Measurements from ENCODE around the gene MMP2.
A peak's percentile ranks its signal among the peaks of the same experiment; 100 is the strongest.

The MMP2 gene

GRCh38 chr16:55494994-55495421, 16.0 kb downstream of the MMP2 start:
- peak; percentile 87 for DNase-seq (ENCODE audit: low read depth)

DNA sequence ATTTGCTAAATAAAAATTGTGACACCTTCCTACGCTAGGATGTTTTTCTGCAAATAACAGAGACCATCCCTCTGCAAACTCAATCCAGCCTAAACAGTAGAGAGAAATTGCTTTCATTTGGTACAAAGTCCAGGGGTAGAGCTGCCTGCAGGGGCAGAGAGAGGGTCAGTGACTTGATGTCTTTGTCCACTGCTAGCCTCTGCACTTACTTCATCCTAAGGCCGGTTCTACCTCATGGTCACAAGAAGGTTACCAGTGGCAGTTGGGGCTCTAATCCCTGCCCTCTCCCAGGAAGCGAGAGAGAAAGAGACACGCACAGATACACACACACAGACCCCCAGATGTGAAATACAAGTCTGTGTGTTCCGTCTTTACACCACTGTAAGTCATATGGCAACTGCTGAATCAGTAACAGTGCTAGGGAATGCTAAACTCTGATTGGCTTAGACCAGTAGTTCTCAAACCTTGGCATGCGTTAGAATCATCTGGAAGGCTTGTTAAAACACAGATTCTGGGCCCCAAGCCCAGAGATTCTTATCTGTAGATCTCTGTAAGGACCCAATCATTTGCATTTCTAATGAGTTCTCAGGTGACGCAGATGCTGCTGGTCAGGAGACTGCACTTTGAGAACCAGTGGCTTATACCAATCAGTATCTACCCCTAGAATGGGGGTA, 16.8 kb downstream of the MMP2 start:
- DNase-seq (ENCODE audit: low read depth) = peak; percentile 90

DNA sequence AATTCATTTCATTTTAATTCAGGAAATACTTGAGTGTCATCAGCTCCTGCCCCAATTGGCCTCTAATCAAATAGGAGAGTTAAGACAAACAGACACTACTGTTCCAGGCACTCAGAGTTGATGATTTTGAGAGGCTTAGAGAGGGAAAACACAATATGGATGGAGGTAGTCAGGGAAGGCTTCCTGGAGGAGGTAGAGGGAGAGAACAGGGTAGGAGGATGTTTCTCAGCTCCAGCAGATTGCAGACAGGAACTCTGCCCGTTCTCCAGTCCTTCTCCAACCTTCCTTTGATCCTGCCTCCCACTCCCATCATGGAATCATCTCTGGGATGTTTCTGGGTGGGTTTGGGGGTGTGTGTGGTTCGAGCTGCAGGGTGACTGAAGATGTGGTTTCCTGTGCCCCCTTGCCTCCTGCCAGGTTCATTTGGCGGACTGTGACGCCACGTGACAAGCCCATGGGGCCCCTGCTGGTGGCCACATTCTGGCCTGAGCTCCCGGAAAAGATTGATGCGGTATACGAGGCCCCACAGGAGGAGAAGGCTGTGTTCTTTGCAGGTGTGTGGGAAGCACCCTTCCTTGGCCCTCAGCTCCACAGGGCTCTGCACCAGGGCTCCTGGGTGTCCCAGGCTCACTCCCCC, 17.6 kb downstream of the MMP2 start:
- DNase-seq (ENCODE audit: low read depth) = no peak

DNA sequence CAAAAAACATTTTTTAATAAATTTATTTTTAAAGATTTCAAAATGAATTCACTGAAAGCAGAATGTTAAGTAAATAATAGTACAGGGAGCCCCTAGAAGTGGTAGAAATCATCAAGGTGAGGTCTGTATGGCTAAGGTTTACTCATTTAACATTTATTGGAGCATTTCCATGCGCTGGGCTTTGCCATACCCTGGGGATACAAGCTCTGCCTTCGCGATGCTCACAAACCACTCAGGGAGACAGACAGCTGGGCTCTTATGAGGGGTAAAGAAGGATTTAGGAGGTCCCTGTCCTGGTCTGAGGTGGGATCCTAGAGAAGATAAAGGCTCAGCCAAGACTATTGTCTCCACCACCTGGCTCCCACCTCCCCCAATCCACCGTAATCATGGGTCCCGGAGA, 18.6 kb downstream of the MMP2 start:
- DNase-seq (ENCODE audit: low read depth) = no peak

DNA sequence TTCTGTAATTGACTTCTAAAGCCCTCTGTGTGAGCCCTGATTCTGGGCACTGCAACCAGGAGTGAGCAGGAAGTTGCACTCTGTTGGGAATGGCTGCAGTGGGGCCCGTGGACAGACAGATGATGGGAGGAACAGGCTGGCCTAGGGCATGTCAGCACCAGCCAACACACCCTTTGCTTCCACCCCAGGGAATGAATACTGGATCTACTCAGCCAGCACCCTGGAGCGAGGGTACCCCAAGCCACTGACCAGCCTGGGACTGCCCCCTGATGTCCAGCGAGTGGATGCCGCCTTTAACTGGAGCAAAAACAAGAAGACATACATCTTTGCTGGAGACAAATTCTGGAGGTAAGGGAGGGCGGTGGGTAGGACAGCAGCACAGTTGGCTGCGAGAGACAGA, 19.1 kb downstream of the MMP2 start:
- no peak for DNase-seq (ENCODE audit: low read depth)

DNA sequence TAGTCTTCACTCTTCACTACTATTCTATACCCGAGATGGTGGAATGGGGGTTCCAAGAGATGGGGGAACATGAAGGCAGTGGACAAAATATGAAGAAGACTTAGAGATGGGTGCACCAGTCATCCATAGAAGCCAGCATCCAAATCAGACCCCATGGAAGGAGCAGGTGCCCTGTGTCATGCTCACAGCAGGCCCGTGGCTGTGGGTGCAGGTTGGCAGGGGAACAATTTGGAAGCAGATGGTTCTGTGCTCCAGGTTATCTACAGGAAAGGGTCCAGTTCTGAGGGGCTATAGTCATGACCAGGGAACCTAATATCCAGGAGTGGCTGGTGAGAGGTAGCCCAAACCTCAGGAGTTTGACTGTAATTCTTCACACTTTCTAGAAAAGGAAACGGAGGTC, 20.3 kb downstream of the MMP2 start:
- DNase-seq (ENCODE audit: low read depth) = no peak

- DNase-seq (ENCODE audit: low read depth) = peak; percentile 62
Measured at GRCh38 chr16:55499951-55500529, 21.0 kb downstream of the MMP2 start.

- no peak for DNase-seq (ENCODE audit: low read depth)
Measured at GRCh38 chr16:55500530-55501011, 21.6 kb downstream of the MMP2 start.

- no peak for DNase-seq (ENCODE audit: low read depth)
Measured at GRCh38 chr16:55501549-55502322, 22.7 kb downstream of the MMP2 start.

DNA sequence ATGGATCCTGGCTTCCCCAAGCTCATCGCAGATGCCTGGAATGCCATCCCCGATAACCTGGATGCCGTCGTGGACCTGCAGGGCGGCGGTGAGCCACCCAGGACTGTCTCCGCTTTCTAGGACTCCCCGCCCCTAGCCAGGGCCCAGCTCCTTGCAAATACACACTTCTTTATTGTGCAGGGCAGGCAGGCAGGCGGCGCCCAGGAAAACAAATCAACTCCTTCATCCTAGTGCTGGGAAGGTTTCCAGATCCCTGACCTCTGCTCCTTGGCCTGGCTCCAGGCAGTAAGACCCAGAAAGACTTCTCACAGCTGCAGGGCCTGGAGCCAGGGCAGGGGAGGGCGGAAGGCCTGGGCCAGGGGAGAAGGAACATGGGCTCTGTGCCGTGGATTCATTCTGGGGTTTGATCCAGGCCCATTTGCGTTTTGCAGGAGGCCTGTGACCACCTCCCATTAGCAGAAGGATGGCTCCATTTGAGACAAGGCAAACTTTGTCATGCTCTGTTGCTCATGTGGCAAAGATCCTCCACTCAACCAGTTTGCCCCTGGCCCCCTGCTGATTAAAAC, 23.9 kb downstream of the MMP2 start:
- peak; percentile 97 for DNase-seq (ENCODE audit: low read depth)

- DNase-seq (ENCODE audit: low read depth) = no peak
Measured at GRCh38 chr16:55503726-55504550, 24.9 kb downstream of the MMP2 start.

GRCh38 chr16:55505333-55506015, 26.5 kb downstream of the MMP2 start:
- no peak for DNase-seq (ENCODE audit: low read depth)

DNA sequence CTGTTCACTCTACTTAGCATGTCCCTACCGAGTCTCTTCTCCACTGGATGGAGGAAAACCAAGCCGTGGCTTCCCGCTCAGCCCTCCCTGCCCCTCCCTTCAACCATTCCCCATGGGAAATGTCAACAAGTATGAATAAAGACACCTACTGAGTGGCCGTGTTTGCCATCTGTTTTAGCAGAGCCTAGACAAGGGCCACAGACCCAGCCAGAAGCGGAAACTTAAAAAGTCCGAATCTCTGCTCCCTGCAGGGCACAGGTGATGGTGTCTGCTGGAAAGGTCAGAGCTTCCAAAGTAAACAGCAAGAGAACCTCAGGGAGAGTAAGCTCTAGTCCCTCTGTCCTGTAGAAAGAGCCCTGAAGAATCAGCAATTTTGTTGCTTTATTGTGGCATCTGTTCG, 27.1 kb downstream of the MMP2 start:
- no peak for DNase-seq (ENCODE audit: low read depth)

DNA sequence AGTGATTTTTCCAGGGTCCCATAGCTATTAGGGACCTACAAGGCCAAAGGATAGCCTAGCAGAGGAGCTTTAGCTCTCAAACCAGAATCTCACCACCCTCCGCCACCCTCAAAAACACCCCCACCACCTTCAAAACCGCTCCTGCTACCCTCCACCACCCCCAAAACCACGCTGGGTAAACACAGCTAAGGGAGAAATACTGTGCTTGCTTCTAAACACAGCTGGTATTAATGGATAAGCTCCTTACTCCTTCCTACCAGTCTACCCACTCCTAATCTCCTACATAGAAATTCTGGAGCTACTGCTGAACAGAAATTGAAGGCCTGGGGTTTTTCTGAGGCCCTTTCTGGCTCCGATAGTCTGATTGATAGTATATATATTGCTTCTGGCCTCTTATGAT, 27.7 kb downstream of the MMP2 start:
- no peak for DNase-seq (ENCODE audit: low read depth)

DNA sequence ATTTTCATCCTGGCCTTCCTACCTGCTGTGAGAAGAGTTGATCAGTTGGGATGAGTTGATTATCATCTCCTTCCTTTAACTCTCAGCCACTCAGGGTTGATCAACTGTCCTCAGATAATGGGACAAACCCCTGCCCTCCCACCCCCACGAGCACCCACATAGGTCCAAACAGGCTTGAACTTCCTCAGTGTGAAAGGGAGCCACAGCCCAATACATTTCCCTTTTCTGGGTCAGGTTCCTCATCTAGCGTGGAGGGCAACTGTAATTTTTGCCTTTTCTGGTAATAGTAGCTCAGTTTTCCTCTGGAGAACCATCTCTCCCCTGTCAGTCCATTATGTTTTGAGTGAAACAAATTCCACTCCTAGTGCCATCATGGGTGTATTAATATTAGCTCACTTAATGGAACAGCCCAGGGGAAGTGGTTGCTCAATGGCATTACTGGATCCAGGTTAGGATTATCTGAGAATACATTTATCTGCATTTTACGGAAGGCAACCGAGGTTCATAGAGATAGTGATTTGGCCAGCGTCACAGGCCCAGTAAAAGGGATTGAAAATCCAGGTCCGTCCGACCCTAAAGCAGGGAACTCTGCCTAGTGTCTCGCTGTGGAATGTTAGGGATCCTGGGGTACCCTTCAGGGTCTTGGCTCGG, 29.4 kb downstream of the MMP2 start:
- no peak for DNase-seq (ENCODE audit: low read depth)

DNA sequence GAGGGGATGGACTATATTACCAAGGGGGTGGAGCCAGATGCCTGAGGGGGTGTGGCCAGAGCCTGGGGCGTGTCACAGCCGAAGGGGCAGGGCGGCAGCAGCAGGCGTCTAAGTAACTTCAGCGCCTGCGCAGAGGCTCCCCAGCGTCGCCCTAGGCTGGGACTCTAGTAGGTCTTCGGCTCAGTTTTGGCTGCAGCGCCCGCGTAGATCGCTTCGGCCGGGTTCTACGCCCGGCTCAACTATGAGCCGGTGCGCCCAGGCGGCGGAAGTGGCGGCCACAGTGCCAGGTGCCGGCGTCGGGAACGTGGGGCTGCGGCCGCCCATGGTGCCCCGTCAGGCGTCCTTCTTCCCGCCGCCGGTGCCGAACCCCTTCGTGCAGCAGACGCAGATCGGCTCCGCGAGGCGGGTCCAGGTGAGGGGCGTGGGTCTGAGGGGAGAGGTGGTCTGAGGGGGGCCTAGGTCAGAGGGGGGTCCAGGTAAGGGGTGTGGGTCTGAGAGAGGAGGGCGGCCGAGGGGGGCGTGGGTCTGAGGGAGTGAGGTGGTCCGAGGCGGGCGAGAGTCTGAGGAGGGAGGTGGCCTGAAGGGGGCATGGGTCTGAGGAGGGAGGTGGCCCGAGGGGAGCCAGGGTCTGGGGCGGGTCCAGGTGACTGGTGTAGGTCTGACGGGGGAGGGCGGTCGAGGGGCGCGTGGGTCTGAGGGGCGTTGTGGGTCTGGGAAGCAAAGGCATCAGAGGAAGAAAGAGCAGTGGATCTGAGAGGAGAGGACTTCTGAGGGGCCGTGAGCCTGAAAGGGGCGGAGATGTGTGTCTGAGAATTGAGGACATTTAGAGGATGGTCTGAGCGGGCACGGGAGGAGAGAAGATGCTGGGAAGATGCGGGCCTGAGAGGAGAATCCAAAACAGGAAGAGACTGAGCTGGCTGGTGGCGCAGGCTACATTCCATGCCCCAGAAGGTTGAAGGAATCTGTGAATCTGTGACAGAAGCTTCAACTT, 30.2 kb downstream of the MMP2 start, which contains the start of gene LPCAT2:
LPCAT2 (plus strand) TSS at position 132 of the 991 bp plus-strand sequence; CDS start at position 242, 110 bp downstream.
- peak; percentile 83 for DNase-seq (ENCODE audit: low read depth)

DNA sequence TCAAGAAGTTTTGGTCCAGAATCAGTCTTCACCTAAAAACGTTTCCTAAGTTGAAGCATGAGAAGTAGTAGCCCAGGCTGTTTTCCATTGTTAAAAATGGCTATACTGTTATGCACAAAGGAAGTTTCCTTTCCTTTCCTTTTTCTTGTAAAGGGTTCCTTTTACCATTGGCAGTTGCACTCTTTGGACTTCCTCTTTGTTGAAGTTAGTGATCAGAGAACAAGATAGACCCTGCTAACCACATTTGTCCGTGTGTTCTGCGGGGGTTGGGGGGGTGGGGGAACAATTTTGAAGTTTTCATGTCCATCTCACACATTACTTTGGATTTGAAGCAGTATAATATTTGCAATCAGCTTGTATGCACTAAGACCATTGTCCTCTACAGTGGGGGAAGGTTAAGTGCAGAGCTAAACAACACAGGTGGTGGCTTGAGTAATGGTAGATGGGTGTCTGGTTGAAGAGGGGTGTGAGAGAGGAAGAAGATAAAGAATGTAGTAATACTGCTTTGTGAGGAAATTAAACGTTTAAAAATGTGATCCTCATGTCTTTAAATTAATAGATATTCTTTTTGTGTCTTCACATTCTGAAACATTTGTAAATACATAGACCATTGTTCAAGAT, 31.3 kb downstream of the MMP2 start:
- no peak for DNase-seq (ENCODE audit: low read depth)

DNA sequence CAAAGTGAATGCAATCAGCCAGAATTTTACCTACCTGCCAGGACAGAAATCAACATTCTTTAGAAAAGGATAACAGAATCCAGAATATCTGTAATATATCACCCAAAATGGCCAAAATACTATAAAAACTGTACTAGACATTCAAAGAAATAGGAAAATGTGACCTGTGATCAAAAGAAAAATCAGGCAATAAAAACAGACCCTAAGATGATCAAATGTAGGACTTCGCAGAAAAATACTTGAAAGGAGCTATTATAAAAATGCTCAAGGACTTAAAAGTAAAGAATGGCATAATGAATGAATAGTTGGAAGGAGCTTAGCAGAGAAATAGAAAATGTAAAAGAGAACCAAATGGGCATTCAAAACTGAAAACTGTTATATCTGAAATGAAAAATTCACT, 33.9 kb downstream of the MMP2 start:
- no peak for DNase-seq (ENCODE audit: low read depth)
